ENCODE measurements around the gene TEX26.
A peak's percentile ranks its signal among the peaks of the same experiment; 100 is the strongest.
"Not testable (repeated sequence)": the region's sequence is repeated elsewhere in the genome, so short reads cannot be mapped to it uniquely, and the experiment has no call there.

Gene TEX26

DNA sequence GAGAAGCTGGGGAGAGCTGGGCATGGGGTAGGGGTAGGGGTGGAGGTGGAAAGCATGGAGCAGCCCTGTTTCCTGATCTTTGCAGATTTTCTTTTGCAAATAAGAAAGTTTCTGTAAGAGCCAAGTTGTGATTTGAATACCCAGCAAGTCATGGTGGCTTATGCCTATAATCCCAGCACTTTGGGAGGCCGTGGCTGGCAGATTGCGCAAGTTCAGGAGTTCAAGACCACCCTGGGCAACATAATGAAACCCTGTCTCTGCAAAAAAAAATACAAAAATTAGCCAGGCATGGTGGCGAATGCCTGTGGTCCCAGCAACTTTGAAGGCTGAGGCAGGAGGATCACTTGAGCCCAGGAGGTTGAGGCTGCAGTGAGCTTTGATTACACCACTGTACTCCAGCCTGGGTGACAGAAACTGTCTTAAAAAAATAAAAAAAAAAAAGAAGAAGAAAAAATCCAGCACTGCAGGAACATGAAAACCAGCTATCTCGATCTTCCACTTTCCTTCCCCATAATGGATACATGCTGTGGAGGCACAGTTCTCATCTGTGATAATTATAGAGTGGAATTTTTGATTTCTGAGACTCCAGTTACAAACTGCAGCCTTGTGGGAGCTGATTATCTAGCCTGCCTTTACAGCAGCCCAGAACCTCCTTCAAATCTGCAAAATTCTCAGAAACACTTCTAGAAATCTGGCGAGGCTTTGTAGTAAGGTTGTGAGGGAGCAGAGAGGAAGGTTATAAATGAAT is 12.1 kb upstream of the TEX26 start:
- no peak for DNase-seq

DNA sequence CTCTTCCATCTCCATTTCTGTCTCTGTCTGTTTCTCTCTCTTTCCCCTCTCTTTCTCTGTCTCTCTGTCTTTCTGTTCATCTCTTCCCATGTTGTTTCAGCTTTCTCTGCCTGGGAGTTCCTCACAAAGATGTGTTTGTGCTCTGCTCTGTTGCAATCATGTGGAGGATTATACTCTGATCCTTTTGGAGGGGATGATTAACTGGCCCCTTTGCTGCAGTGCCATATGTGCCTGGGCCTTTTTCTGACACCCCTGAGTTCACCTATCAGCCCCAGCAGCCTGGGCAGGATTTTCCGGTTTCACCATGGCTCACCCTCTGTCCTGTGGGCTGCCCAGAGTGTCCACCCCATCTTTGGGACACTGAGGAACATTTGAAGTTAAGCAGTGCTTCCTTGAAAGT is 9.0 kb upstream of the TEX26 start:
- DNase-seq: no peak

DNA sequence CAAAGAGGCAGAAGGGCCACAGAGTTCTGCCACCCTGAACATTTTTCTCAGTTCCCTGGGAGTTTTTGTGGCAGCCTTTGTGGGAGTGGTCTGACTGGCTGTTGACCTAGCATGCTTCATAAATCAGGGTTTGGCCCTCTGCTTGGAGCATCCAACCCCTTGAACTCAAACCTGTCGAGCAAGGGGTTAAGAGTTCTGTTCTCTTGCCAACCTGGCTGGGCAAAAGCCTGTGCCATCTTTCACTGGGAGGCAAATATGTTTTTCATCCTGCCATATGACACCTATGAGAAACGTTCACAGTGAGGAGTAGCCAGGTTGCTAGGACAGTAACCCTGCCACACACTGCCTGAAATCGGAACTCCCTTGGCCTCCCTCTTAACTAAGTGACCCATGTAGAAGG is 7.7 kb upstream of the TEX26 start:
- no peak for DNase-seq

DNA sequence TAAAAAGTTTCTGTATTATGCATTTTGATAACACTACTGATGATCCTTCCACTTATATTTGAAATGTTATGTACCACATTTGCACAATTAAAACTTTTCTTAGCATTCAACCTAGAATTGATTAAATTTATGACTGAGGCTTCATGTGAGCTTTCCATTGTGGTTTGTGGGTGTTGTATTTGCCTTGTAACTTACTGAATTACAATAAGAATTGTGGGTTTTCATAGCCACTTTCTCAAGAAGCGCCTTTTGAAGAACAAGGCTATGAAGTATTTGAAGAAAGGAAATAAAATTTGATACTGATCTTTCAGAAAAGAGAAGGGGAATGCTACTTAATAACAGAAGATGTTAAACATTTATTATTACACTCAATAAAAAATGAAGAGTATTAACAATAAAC is 7.0 kb upstream of the TEX26 start:
- DNase-seq: no peak

DNA sequence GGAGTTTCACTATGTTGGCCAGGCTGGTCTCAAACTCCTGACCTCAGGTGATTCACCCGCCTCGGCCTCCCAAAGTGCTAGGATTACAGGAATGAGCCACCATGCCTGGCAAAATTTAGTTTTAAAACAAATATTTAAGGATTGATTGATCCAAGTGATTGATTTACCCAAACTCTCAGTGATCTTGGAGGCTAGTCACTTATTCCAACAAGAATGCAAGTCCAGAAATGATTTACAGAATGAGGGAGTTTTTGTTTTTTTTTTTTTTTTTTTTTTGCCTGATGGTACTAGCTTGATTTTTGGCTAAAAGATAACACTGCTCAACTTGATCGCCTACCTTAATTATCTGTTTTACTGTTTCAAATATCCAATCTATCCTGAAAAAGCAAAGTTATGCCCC is 5.7 kb upstream of the TEX26 start:
- DNase-seq: no peak

DNA sequence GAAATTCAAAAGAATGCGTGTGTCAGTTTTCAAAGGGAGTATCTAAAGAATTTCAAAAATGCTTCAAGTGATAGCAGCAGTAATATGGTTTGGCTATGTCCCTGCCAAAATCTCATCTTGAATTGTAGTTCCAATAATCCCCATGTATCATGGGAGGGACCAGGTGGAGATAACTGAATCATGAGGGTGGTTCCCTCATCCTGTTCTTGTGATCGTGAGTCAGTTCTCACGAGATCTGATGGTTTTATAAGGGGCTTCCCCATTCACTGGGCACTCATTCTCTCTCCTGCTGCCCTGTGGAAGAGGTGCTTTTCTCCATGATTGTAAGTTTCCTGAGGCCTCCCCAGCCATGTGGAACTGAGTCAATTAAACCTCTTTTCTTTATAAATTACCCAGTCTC is 5.3 kb upstream of the TEX26 start:
- not testable (repeated sequence) for DNase-seq

DNA sequence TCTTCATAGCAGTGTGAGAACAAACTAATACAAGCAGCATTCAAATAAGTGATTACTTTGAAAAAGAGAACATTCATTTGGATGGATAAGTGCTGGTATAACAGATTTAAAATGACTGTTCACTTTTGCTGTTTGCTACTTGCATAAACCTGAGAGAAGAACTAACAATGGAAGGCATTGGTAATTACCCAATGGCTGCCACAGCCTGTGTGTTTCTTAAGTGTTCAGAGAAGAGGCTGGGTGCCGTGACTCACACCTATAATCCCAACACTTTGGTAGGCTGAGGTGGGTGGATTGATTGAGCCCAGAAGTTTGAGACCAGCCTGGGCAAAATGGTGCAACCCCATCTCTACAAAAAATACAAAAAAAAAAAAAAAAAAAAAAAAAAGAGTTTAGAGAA is 4.9 kb upstream of the TEX26 start:
- DNase-seq: no peak

DNA sequence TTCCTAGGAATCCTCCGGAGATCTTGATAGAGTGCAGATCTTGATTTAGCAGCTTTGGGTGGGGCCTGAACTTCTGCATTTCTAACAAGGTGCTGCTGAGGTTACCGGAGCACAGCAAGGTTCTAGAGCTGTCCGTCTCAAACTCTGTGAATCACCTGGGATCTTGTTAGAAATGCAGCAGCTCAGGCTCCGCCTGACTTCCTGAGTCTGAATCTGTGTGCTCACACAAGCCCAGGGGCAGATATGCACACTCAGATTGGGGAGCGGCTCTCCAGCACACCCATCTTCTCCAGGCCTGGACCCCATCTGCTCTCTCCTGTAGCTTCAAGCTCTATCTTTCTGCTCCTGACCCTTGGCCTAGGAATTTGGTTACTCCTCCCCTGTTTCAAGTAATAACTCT is 3.5 kb upstream of the TEX26 start:
- no peak for DNase-seq

DNA sequence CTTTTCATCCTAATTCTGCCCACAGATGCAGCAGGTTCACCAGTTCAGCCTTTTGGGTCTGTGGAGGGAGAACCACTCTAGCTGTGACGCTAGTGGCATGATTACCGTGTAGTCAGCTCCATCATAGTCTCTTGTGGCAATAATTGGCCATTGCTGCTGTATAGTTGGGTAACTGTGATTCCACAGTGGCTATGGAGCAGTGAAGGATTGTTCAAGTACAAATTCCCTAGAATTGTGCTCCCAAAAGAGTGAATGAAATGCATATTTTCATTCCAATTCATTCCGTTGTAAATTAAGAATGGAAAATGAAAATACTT is 856 bp downstream of the TEX26 start:
- no peak for DNase-seq

DNA sequence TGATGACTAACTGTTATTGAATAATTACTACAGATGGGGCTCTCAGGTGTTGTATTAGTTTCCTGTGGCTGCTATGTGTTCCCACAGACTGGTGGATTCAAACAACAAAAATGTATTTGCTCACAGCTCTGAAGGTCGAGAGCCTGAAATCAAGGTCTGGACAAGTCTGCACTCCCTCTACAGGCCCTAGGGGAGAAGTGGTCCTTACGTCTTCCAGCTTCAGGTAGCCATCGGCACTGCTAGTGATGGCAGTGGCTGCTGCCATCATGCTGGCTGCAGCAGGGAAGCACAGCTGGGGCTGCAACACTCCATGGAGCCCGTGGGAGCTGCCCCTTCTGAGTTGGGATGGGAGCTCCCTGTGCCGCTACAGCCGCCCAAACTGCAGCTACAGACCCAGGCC is 1.9 kb downstream of the TEX26 start:
- DNase-seq: no peak

DNA sequence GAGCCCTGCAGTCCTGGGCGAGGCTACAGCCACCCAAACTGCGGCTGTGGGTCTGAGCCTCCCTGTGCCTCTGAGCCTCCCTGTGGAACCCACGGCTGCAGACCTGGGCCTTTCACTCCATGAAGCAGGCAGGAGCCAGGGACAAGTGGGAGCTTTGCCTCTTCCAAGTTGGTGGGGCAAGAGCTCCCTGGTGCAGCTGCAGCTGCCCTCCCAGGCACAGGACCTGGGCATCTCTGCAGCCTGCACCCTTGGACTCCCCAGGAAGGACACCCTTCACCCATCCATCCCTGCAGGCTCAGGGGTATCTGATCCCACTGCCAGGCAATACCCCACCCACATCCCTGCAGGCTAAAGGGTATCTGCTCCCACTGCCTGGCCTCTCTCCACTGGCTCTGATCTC is 2.3 kb downstream of the TEX26 start:
- no peak for DNase-seq

DNA sequence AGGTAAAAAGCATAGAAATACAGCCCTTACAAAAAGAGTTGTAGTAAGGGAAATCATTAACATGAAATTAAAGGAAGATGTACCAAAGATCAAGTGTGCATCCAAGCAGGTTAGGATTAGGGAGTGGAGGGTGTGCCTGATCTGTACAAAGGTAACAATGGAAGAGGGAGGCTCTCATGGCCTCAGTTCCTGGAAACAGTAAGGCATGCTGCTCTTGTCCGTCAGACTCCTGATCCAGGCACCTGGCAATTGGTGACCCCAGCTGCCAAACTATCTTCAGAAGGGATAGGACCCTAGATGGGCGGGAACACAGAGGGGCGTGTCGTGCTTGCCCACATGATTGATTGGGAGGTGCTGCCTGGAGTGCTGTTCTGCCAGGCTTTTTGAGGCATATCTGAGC is 4.5 kb downstream of the TEX26 start:
- DNase-seq: no peak

DNA sequence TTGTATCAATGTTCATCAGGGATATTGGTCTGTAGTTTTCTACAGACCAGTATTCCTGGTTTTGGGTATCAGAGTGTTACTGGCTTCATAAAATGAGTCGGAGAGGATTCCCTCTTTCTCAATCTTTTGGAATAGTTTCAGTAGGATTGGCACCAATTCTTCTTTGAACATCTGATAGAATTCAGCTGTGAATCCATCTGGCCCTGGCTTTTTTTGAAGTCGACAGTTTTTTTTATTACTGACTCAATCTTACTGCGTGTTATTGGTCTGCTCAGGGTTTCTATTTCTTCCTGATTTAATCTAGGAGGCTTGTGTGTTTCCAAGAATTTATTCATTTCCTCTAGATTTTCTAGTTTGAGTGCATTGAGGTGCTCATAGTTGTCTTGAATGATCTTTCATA is 11.4 kb downstream of the TEX26 start:
- no peak for DNase-seq

DNA sequence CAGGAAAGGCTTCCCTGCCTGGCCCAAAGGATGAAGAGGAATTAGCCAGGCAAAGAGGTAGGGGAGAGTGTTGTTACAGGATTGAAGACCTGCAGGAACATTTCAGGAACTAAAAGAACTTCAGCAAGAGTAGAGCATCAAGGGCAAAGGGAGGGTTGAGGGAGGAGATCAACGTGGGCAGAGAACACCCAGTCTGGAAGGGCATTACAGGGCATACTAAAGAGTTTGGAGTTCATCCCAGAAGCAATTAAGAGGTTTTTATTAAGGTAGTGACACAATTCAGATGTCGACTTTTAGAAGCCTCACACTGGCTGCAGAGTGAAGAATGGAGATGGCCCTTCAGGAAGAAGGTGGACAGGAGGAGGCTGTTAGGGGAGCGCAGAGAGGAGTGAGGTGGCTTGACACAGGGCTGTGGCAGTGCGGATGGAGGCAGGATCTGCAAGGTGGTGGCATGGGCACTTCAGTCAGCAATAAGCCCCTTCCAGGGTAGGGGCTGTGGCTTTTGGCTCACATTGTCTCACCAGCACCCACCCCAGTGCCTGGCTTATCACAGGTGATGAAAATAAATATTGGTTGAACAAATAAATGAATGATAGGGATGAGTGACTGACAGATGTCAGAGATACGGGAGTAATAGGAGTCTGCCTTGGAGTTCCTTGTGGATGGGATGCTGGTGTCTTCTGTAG is 24.9 kb downstream of the TEX26 start:
- no peak for DNase-seq

DNA sequence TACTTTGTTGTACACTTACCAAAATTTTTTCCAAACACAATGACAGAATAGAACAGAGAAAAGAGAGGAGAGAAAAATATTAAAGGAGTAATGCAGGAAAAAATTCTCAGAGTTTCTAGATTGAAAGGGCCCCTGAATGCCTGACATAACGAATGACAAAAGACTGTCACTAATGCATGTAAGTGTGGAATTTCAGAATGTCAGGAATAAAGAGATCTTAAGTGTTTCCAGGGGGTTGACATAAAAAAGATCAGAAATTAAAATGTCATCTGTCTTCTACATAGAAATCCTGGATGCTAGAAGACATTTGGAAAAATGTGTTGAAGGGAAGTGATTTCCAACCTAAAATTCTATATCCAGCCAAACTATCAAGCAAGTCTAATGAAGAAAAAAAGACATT is 27.2 kb downstream of the TEX26 start:
- DNase-seq: no peak

DNA sequence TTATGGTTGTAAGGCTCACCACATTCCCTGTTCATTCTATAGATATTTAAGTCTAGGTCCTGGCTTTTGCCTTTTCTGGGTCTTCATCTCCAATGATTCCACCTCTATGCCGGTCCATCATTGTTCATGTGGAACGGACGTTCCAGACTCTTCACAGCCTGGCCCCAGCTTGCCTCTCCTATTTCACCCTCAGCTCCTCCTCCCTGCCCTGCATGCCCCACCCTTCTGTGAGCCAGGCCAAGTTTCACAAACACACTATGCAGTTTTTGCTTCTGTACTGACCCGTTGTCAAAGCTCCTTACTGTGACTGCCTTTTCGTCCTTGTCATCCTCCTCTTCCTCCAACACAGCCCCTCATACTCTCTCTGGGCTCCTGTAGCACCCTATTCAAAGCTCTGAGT is 31.3 kb downstream of the TEX26 start:
- DNase-seq: no peak

DNA sequence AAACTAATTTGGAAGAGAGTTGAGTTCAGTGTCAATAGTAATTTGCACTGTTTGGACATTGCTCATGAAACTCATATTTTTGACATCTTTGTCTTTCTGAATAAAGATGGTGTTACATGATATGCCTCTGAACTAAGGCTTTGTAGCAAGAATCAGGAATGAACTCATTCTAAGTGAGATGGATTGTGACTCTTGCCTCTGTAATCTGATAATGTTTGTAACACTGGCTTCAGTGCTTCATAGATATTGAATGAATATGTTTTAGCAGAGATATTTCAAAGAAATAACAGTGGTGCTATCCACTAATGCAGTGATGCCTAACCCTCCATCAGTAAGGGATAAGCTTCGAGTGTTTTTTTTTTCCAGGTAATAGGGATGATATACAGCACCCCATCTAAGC is 32.9 kb downstream of the TEX26 start:
- DNase-seq: no peak

DNA sequence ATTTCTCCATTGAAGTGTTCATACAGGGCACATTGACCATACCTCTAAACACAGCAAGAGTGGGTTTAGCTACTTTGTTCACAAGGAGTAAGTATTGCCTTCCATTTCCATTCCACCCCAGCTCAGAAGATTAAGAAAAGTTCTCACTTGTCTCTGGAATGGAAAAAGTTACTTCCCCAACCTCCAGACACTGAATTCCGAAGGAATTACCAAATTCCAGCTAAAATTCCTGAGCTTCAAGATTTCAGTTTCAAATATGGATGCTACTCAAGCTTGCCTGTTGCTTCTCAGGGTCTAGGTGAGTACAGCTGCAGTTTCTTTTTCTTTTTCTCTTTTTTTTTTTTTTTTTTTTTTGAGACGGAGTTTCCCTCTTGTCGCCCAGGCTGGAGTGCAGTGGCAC is 33.6 kb downstream of the TEX26 start:
- no peak for DNase-seq

DNA sequence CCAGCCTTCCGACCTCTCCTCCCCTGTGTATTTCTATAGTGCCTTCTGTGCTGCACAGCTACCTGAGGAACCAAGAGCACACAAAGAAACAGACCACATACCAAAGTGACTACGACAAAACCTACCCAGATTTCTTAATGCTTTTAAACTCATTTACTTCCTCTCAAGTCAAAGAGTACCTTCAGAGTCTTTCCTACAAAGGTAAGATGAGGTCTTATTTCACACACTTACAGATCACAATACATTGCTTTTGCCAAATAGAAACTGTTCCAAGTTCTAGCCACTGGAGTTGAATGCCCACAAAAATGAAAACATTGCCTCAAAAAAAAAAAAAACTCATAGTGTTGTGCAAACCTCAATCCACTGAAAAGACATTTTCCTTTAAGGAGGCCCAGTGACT is 36.4 kb downstream of the TEX26 start:
- no peak for DNase-seq

DNA sequence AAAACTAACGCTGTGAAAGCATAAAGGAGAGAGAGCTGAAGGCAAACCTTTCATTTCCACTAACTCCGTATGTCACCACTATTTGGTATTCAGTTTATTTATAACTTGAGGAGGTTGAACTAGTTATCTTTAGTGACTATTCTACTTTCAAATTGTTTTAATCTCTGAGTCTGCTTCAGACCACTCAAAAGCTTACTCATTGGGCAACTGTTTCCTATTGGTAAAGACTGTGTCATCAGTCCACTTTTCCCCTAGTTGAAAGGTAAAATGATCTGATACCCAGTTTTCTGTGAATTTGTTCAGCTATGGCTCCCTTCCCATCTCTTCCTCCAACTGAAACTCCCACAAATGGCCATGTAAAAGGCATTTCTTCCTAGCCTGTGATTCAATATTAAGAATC is 39.1 kb downstream of the TEX26 start:
- DNase-seq: no peak

DNA sequence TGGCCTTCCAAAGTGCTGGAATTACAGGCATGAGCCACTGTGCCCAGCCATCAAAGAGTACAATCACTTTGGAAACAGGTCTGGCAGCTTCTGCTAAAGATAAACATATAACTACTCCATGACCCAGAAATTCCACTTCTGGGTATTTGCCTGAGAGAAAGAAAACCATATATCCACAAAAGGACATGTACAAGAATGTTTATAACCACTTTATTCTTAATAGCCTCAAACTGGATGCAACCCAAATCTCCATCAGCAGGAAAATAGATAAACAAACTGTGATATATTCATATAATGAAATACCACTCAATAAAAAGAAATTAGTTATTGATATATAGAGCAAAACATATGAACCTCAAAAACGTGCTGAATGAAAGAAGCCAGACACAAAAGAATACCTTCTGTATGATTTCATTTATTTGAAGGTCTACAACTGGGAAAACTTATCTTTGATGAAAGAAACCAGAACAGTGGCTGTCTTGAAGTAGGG is 40.5 kb downstream of the TEX26 start:
- DNase-seq: no peak

DNA sequence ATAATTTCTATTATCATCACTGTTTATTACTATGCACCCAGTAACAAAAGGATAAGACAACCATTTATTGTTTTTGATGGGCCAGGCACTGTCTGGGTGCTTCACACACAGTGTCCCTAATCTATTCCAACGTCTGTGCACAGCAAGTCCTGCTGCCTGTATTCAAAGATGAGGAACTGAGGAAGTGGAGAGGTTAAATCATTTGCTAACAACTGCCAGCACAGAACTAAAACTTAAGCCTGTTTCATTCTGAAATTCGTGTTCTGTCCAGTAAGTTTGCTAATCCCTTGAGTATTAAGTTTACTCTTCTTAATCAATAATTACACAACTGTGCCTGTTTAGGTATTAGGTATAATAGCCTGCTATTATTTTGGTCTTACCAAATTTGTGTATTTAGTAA is 41.9 kb downstream of the TEX26 start:
- DNase-seq: peak in 1 of 2 experiments; percentile 0

DNA sequence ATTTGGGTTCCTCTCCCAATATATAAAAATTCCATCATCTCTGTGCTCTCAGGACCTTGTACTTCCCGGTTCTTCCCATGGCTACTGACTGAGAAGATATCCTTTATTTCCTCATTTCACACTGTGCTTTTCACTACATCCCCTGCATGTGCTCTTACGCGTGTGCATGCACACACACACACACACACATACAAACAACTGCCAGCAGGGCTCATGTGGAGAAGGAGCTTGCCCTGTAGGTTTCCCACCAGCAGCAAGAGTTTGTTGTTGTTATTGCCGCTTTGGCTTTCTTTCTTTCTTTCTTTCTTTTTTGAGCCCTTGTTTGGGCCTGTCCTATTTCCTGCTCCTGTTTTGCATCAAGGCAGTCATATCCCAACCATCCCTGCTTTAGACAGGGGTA is 43.6 kb downstream of the TEX26 start:
- no peak for DNase-seq

DNA sequence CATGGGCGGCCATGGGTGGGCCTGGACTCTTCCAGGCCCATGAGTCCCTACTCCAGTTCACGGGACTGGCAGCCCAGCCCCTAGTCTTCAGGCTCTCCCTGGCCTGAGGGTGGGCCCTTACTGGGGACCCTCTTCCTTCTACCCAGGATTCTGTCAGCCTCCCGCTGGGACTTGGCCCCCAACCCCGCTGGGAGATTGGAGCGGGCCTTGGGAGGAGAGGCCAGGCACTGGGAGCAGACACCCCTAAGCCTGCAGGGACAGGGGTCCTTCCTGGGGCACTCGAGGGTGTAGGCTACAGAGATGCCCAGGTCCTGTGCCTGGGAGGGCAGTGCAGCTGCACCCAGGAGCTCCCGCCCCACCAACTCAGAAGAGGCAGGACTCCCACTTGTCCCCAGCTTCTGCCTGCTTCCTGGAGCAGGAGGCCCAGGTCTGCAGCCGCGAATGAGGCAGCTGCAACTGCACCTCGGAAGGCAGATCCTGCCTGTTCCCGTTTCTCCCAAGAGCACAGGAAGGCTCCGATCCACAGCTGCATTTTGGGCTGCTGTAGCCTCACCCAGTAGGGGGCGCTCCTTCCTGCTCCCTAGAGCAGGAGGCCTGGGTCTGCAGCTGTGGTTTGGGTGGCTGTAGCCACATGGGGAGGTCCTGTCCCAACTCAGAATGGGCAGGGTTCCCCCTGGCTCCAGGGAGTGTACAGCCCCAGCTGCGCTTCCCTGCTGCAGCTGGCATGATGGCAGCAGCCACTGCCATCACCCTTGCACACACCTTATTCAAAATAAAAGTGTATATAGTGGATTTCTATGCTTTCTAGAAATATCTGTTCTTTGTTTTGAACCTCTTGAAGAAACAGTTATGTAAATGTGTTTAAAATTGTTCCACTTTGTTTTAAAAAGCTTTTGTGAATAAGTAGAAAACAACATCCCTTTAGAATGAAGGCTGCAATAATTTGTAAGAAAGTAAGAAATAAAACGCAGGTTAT is 46.8 kb downstream of the TEX26 start:
- peak; percentile 18 to 21 for DNase-seq

Measured in Kasumi-1 (cell line).